Middle frontal gyrus (tissue), 1 donor: ENCODE measurements around the gene FCSK.

Source experiments
- DNase-seq: peaks from one replicate; pipeline ENCODE4 v3.0.0-alpha.2; 2015; ENCODE audit warnings: low spot score; ENCODE audit errors: extremely low spot score

The FCSK gene

GRCh38 chr16:70453117-70453891, 1.1 kb upstream of the FCSK start:
- DNase-seq: no peak

GRCh38 chr16:70453892-70454221, 538 bp upstream of the FCSK start:
- DNase-seq: no peak

- DNase-seq: no peak
These were observed 1.5 kb downstream of the FCSK start for GRCh38 chr16:70455910-70456309.

- DNase-seq: no peak
These were observed 3.2 kb downstream of the FCSK start for GRCh38 chr16:70457446-70458166.

- DNase-seq: no peak
These were observed 6.4 kb downstream of the FCSK start for GRCh38 chr16:70460737-70461261.

- DNase-seq: no peak
These were observed 8.8 kb downstream of the FCSK start for GRCh38 chr16:70463235-70463634.

- no peak for DNase-seq
These were observed 11.8 kb downstream of the FCSK start for GRCh38 chr16:70465999-70466804.

GRCh38 chr16:70466805-70467076, 12.3 kb downstream of the FCSK start:
- no peak for DNase-seq

GRCh38 chr16:70467113-70467512, 12.7 kb downstream of the FCSK start:
- DNase-seq: no peak

- DNase-seq: no peak
These were observed 13.2 kb downstream of the FCSK start for GRCh38 chr16:70467608-70468007.

- DNase-seq: no peak
These were observed 14.6 kb downstream of the FCSK start for GRCh38 chr16:70468776-70469525.

GRCh38 chr16:70470141-70470926, 15.9 kb downstream of the FCSK start:
- DNase-seq: no peak

- DNase-seq: no peak
These were observed 16.5 kb downstream of the FCSK start for GRCh38 chr16:70470927-70471341.

- DNase-seq: no peak
These were observed 18.5 kb downstream of the FCSK start for GRCh38 chr16:70472786-70473433.

- DNase-seq: no peak
These were observed 19.3 kb downstream of the FCSK start for GRCh38 chr16:70473446-70474319.

- no peak for DNase-seq
These were observed 20.1 kb downstream of the FCSK start for GRCh38 chr16:70474320-70475053.

GRCh38 chr16:70475054-70475871, 20.9 kb downstream of the FCSK start:
- DNase-seq: no peak
